HG03095 (cell line): ENCODE results near the gene C10orf90.

ENCODE experiments used
- ATAC-seq: cut with Tn5 transposase; IDR thresholded peaks from one replicate; pipeline ENCODE4 v1.9.1; 2021; ENCODE audit warnings: moderate library complexity; ENCODE audit not compliant: unreplicated experiment

The C10orf90 gene

GRCh38 chr10:126509182-126509581 is 161.3 kb downstream of the C10orf90 start:
- ATAC-seq, result no peak

GRCh38 chr10:126508535-126509040 is 161.9 kb downstream of the C10orf90 start:
- no peak for ATAC-seq

- ATAC-seq, result no peak
Observed at GRCh38 chr10:126504761-126505112, 165.8 kb downstream of the C10orf90 start.

DNA sequence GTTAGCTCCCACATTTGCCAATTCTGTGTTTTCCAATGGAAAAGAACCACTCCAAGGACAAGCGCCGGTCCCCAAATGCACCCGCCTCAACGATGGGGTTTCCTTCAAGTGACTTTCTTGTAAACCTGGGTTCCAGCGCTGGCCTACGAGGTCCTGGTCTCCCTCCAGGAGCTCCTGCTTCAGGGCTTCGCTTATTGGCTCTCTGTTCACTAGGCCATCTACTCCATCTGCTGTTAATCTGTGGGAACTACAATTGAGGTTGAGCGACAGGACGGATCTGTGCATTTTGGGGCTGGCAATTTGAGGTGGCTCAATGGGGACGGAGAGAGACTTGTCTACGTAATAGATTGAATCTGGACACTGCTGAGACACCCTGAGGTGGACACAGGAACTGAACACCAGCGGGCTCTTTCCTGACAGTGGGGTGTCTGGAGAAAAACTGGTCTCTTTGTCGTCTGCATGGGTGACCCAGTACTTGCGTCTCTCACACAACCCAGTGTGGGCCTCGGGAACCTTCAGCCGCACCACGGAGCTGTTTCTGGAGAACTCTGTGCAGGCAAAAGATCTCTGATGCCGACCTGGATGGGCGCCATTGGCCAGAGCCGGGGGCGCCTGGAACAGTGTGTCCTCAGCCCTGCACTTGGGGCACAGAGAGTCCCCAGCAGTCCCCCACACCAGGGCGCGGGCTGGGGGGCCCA is 166.3 kb downstream of the C10orf90 start:
- no peak for ATAC-seq

GRCh38 chr10:126503392-126504062 is 167.0 kb downstream of the C10orf90 start:
- ATAC-seq, result no peak

DNA sequence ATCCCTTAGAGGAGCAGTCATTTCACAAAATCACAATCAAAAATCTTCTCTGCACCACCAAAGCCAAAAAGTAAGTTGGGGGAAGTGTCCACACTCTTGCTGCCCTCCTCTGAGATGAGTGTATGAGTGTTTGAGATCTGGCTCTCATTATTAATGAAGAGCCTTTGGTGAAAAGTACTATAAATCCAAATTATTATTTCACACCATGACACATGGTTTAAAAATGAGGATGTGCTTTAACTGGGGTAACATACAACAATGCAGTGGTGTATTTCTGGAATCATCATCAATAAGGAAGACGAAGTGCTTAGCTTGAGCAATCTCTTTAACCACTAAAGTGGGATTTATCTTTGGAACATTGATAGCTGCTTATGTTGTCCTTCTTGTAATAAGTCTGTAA is 168.1 kb downstream of the C10orf90 start:
- ATAC-seq, result no peak

GRCh38 chr10:126501828-126502227 is 168.7 kb downstream of the C10orf90 start:
- no peak for ATAC-seq

- no peak for ATAC-seq
Observed at GRCh38 chr10:126500866-126501265, 169.6 kb downstream of the C10orf90 start.

- no peak for ATAC-seq
Observed at GRCh38 chr10:126500185-126500584, 170.3 kb downstream of the C10orf90 start.

GRCh38 chr10:126499744-126500143 is 170.7 kb downstream of the C10orf90 start:
- ATAC-seq, result no peak

- ATAC-seq, result no peak
Observed at GRCh38 chr10:126497672-126498071, 172.8 kb downstream of the C10orf90 start.

- no peak for ATAC-seq
Observed at GRCh38 chr10:126496771-126497545, 173.5 kb downstream of the C10orf90 start.

DNA sequence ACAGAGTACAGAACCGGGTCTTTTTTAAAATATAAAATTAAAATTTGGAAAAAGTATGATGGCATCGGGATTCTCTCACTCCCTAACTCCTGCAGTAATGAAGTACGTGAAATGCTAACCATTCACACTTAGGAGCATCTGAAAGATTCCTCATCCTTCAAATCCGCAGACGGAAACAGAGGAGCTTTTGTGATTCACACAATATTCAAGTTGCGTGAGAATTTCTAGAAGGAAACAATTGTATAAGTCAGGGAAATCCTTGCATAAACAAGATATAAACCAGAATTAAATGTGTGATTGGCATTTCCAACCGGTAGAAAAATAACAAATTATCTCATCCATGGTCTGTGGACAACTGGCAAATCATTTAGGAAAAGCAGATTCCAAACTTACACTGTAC is 179.0 kb downstream of the C10orf90 start:
- ATAC-seq, result no peak

DNA sequence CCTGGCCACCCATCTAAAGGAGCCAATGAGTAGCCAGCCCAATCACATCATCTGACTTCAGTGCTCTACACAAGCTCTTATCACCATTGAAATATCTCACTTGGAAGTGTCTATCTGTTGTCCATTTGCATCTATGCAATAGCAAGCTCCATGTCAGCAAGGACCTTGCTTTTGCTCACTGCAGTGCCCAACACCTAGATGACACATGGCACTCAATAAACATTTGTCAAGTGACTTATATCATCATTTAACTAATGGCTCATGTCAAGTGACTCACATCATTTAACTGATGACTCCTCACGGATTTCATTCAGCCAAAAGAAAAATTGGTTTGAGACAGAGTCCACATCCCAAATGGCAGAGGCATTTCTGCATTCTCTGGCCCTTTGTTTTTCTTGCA is 189.3 kb downstream of the C10orf90 start:
- no peak for ATAC-seq

DNA sequence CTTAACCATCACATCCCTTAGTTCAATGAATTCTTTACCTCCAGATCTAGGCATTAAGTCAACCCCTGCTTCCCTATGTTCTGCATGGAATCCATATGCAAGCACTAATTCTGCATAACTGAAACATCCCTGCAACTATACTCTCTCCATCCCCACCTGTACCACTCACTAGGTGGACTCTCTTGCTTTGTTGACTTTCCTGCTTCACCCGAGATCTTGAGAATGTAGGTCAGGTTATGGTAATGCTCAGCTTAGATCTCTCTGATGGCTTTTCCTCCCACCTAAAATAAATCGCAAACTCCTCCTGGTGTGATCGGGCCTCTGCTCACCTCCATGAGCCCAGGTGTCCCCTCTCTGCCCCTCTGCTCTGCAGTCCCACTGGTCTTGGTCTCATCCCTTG is 189.8 kb downstream of the C10orf90 start:
- no peak for ATAC-seq

- ATAC-seq, result no peak
Observed at GRCh38 chr10:126479280-126479895, 191.1 kb downstream of the C10orf90 start.

GRCh38 chr10:126478546-126478945 is 191.9 kb downstream of the C10orf90 start:
- no peak for ATAC-seq

DNA sequence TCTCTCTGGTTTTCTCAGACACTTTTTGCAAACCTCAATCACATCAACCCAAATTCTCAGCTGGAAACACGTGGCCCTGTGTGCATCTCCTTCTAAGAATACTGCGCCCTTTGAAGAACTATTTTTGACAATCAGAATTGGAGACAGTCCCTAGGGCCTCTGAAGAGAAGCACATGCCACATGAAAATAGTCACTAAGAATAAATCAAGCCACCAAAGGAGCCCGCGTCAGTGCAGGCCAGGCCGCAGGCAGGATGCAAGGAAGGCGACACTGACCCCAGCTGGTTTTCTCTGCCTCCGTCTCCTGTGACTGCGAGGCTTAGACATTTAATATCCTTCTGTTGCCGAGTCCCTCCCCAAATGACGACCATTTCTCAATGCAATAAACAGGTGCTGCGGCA is 194.2 kb downstream of the C10orf90 start:
- no peak for ATAC-seq

DNA sequence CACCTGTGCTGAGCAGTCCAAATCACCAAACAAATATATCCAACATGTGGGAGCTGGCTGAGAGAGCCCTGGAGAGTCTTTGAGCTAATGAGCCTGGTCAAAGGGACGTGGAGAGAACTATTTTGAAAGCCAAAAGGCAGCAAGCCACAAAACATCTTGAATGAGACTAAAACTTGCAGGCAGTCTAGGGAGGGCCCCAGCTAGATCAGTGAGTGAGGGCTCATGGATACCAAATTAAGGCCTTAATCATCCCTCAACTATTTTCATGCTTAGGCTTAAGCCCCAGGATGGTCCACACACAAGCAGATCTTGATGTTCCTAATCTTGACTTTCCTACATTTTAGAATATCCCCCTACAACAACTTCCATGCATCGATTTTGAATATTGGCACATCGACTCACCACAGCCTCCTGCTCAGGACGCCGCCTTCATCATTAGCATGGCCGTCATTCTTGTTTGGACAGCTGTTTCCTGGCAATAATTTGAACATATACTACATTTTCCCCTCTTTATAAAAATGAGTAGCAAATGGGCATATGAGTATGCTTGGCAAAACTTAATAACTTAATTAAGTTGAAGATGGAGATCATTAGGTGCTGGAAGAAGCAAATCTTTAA is 195.3 kb downstream of the C10orf90 start:
- ATAC-seq, result no peak

- ATAC-seq, result no peak
Observed at GRCh38 chr10:126474031-126474430, 196.5 kb downstream of the C10orf90 start.

- ATAC-seq, result no peak
Observed at GRCh38 chr10:126470991-126471390, 199.5 kb downstream of the C10orf90 start.
